ENCODE data around the gene TAS1R1.

DNA sequence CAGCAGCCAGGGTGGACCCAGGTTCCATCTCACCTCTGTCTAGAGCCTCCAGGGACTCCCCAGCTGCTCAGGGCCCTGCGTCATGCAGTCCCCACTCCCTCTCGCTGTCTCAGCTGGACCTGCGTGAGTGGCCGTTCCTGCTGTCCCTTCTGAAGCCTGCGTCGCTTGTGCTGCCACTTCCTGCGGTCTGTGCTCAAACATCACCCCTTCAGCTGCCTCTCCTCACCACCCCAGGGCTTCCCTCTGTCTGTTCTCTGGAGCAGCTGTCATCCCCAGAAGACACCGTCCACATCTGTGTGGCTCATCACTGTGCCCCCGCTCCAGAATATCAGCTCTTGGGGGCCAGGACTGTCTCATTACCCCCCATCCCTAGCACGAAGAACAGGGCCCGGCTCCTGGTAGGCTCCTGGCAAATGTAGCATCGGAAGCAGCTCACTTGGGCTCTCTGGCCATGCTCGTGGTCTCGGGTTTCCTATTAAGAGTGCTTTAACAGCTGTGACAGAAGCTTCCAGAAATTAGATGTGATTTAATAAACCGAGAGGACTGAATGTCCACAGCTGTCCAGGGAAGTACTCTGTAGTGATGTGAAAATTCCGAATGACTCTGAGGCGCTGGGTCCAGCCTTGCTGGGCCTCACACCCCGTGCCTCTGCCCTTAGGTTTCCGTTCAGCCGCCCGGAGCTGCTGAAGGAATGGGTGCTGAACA is 72.9 kb downstream of the TAS1R1 start:
- TF ChIP-seq, protein P1, sequence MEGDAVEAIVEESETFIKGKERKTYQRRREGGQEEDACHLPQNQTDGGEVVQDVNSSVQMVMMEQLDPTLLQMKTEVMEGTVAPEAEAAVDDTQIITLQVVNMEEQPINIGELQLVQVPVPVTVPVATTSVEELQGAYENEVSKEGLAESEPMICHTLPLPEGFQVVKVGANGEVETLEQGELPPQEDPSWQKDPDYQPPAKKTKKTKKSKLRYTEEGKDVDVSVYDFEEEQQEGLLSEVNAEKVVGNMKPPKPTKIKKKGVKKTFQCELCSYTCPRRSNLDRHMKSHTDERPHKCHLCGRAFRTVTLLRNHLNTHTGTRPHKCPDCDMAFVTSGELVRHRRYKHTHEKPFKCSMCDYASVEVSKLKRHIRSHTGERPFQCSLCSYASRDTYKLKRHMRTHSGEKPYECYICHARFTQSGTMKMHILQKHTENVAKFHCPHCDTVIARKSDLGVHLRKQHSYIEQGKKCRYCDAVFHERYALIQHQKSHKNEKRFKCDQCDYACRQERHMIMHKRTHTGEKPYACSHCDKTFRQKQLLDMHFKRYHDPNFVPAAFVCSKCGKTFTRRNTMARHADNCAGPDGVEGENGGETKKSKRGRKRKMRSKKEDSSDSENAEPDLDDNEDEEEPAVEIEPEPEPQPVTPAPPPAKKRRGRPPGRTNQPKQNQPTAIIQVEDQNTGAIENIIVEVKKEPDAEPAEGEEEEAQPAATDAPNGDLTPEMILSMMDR (IDR thresholded peaks at IDR 0.05; ENCODE audit: low read depth, low read length, poor library complexity, severe bottlenecking): no peak
- TF ChIP-seq EZH2phosphoT487 (IDR thresholded peaks at IDR 0.05; ENCODE audit: borderline replicate concordance, low read length): no peak
